Chondrocyte (in vitro differentiated cells): Measurements from ENCODE around the gene NPY2R. TPM values are rescaled to one million over a fixed set of nuclear protein-coding genes. Genes with fewer than 3 reads are reported as not detected.

Source experiments
- DNase-seq: peaks from one replicate; pipeline ENCODE4 v3.0.0; 2021; ENCODE audit warnings: mixed read lengths, low spot score
- H3K27ac Mint-ChIP-seq: one replicate; pipeline ENCODE4 v1.8.0; 2021; ENCODE audit warnings: mild to moderate bottlenecking, moderate library complexity, mixed read lengths; ENCODE audit not compliant: unreplicated experiment
- H3K27me3 Mint-ChIP-seq: 2 replicates; pipeline ENCODE4 v1.8.0; 2021; ENCODE audit warnings: low read depth, mixed read lengths
- H3K36me3 Mint-ChIP-seq: 2 replicates; pipeline ENCODE4 v1.8.0; 2021; ENCODE audit warnings: low read depth, mixed read lengths
- H3K4me1 Mint-ChIP-seq: 2 replicates; pipeline ENCODE4 v1.8.0; 2021; ENCODE audit warnings: low read depth, mild to moderate bottlenecking, mixed read lengths
- H3K4me3 Mint-ChIP-seq: one replicate; pipeline ENCODE4 v1.8.0; 2021; ENCODE audit warnings: mild to moderate bottlenecking, moderate library complexity, mixed read lengths; ENCODE audit not compliant: unreplicated experiment
- H3K9me3 Mint-ChIP-seq: 2 replicates; pipeline ENCODE4 v1.8.0; 2021; ENCODE audit warnings: low read depth, mixed read lengths
- CTCF ChIP-seq: fragments of 200-600 bp; sonication (generic); IDR thresholded peaks from 2 replicates; pipeline ENCODE4 v1.5.0; 2021; ENCODE audit warnings: antibody characterized with exemption, mild to moderate bottlenecking, moderate library complexity
- total RNA-seq: library from RNA; stranded (reverse); gene quantifications from 3 replicates; pipeline ENCODE4 v1.2.1, GENCODE V29; 2021

NPY2R gene
- total RNA-seq, 1 donor from 2014 or later: not detected

- no peak overlapping the region for H3K27ac Mint-ChIP-seq
- no peak overlapping the region for H3K4me3 Mint-ChIP-seq
- H3K27me3 Mint-ChIP-seq: peaks cover 7% of the 10 kb centered on the region
- DNase-seq: no peak
- H3K4me1 Mint-ChIP-seq: no peaks in the 10 kb centered on the region
- H3K36me3 Mint-ChIP-seq: no peaks in the 10 kb centered on the region
- H3K9me3 Mint-ChIP-seq: peaks cover 2% of the 10 kb centered on the region
- no peak for TF ChIP-seq CTCF
Measured at GRCh38 chr4:155174668-155175067, 33.8 kb upstream of the NPY2R start.

GRCh38 chr4:155179216-155179615 lies 29.2 kb upstream of the NPY2R start:
- H3K4me1 Mint-ChIP-seq: no peaks in the 10 kb centered on the region
- H3K27ac Mint-ChIP-seq: no peak overlapping the region
- DNase-seq: no peak
- H3K27me3 Mint-ChIP-seq: peaks cover 9% of the 10 kb centered on the region
- H3K4me3 Mint-ChIP-seq: no peak overlapping the region
- no peak for TF ChIP-seq CTCF
- H3K9me3 Mint-ChIP-seq: peaks cover 2% of the 10 kb centered on the region
- no peaks in the 10 kb centered on the region for H3K36me3 Mint-ChIP-seq

DNA sequence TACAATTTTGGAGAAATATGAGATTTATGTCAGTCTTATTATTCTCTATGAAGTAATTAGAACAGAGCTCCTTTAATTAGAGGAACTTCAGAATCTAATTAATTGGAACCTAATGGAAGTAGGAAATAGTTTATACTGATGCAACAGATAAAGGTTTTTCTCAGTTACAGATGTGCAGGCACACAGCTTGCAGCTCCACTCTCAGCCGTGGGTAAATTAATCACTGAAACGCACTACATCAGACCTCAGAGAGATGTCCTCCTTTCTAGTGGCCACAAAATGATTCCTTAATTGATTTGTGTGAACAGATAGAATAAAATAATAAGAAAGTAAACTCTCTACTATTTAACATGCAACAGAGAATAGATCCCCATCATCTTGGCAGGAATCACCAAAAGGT lies 21.5 kb upstream of the NPY2R start:
- Mint-ChIP-seq H3K4me1 (no peaks in the 10 kb centered on the region), H3K9me3 (no peaks in the 10 kb centered on the region), H3K36me3 (no peaks in the 10 kb centered on the region), H3K27ac (no peak overlapping the region), H3K4me3 (no peak overlapping the region), H3K27me3 (peaks cover 14% of the 10 kb centered on the region)
- TF ChIP-seq CTCF: no peak
- no peak for DNase-seq

- TF ChIP-seq CTCF: no peak
- Mint-ChIP-seq H3K4me3 (no peak overlapping the region), H3K27me3 (peaks cover 14% of the 10 kb centered on the region), H3K27ac (no peak overlapping the region), H3K4me1 (no peaks in the 10 kb centered on the region), H3K9me3 (no peaks in the 10 kb centered on the region), H3K36me3 (no peaks in the 10 kb centered on the region)
- no peak for DNase-seq
Measured at GRCh38 chr4:155187989-155188388, 20.4 kb upstream of the NPY2R start.

- H3K9me3 Mint-ChIP-seq: no peaks in the 10 kb centered on the region
- peaks cover 12% of the 10 kb centered on the region for H3K27me3 Mint-ChIP-seq
- no peaks in the 10 kb centered on the region for H3K4me1 Mint-ChIP-seq
- no peak overlapping the region for H3K4me3 Mint-ChIP-seq
- H3K36me3 Mint-ChIP-seq: no peaks in the 10 kb centered on the region
- no peak overlapping the region for H3K27ac Mint-ChIP-seq
- no peak for TF ChIP-seq CTCF
- DNase-seq: no peak
Measured at GRCh38 chr4:155190099-155190498, 18.3 kb upstream of the NPY2R start.
